GM21367 (cell line): ENCODE data around the gene MORF4L2.

Experiments used
- ATAC-seq: cut with Tn5 transposase; IDR thresholded peaks from one replicate; pipeline ENCODE4 v1.9.1; 2021; ENCODE audit not compliant: unreplicated experiment

The MORF4L2 gene

GRCh38 chrX:103637604-103638338, 48.7 kb downstream of the MORF4L2 start:
- no peak for ATAC-seq

GRCh38 chrX:103635436-103635835, 51.1 kb downstream of the MORF4L2 start:
- ATAC-seq: no peak

- no peak for ATAC-seq
Measured at GRCh38 chrX:103631145-103631544, 55.4 kb downstream of the MORF4L2 start.

- no peak for ATAC-seq
Measured at GRCh38 chrX:103630171-103630511, 56.4 kb downstream of the MORF4L2 start.

GRCh38 chrX:103629318-103630170, 57.0 kb downstream of the MORF4L2 start:
- ATAC-seq: no peak

- ATAC-seq: peak; percentile 81
Measured at GRCh38 chrX:103628386-103629317, 57.8 kb downstream of the MORF4L2 start, which contains the start of gene TCEAL1. TSS of gene TCEAL1 (plus strand) at chrX:103628975. CDS start at chrX:103629917, 942 bp downstream.

GRCh38 chrX:103626855-103627254, 59.6 kb downstream of the MORF4L2 start:
- no peak for ATAC-seq
